ENCODE results near the gene TMEM163. TPM values are rescaled to one million over a fixed set of nuclear protein-coding genes. Genes with fewer than 3 reads are reported as not detected.

The TMEM163 gene
- total RNA-seq, 2 donors from 2014 or later, result 16.2 to 27.5 TPM

- Histone ChIP-seq H3K4me1 (no peaks in the 10 kb centered on the region), H3K9me3 (no peaks in the 10 kb centered on the region), H3K4me3 (no peak overlapping the region), H3K27me3 (no peaks in the 10 kb centered on the region), H3K27ac (no peak overlapping the region), H3K36me3 (replicated peaks in 1 of 2; ENCODE audit: insufficient read depth in 1 of 2, low read depth in 2 of 2) (no peaks in the 10 kb centered on the region)
- intact Hi-C loops (cut with DNase I), result no loop called here
- WGBS, 2 donors, result 62 to 69% methylated on average over 3 of the region's 3 CpGs
- ATAC-seq (no peak), DNase-seq (no peak)
- TF ChIP-seq POLR2A (IDR thresholded peaks at IDR 0.05) (no peak), CTCF (IDR thresholded peaks at IDR 0.05) (no peak)
Observed at GRCh38 chr2:134564549-134564948, 154.3 kb downstream of the TMEM163 start.

GRCh38 chr2:134558208-134558830 lies 160.5 kb downstream of the TMEM163 start:
- intact Hi-C loops (cut with DNase I), result no loop called here
- no peak overlapping the region for H3K27ac ChIP-seq
- no peaks in the 10 kb centered on the region for H3K9me3 ChIP-seq
- TF ChIP-seq CTCF (IDR thresholded peaks at IDR 0.05) (no peak), POLR2A (IDR thresholded peaks at IDR 0.05) (no peak)
- no peak for ATAC-seq
- H3K4me1 ChIP-seq, result peaks cover 13% of the 10 kb centered on the region
- no peaks in the 10 kb centered on the region for H3K36me3 ChIP-seq (replicated peaks in 1 of 2; ENCODE audit: insufficient read depth in 1 of 2, low read depth in 2 of 2)
- DNase-seq, result no peak
- WGBS, 2 donors, result 20 to 26% methylated on average over 5 of the region's 5 CpGs
- no peak overlapping the region for H3K4me3 ChIP-seq
- no peaks in the 10 kb centered on the region for H3K27me3 ChIP-seq

GRCh38 chr2:134555411-134555810 lies 163.4 kb downstream of the TMEM163 start:
- no peak overlapping the region for H3K27ac ChIP-seq
- no peaks in the 10 kb centered on the region for H3K36me3 ChIP-seq (replicated peaks in 1 of 2; ENCODE audit: insufficient read depth in 1 of 2, low read depth in 2 of 2)
- 90 to 95% methylated on average over 6 of the region's 6 CpGs for WGBS, 2 donors
- no peaks in the 10 kb centered on the region for H3K27me3 ChIP-seq
- TF ChIP-seq CTCF (IDR thresholded peaks at IDR 0.05), result no peak
- TF ChIP-seq POLR2A (IDR thresholded peaks at IDR 0.05), result no peak
- intact Hi-C loops (cut with DNase I), result no loop called here
- ATAC-seq (no peak), DNase-seq (no peak)
- no peaks in the 10 kb centered on the region for H3K9me3 ChIP-seq
- H3K4me3 ChIP-seq, result no peak overlapping the region
- H3K4me1 ChIP-seq, result peaks cover 13% of the 10 kb centered on the region

GRCh38 chr2:134553657-134554056 lies 165.1 kb downstream of the TMEM163 start:
- Histone ChIP-seq H3K4me1 (peaks cover 8% of the 10 kb centered on the region), H3K27me3 (no peaks in the 10 kb centered on the region), H3K4me3 (no peak overlapping the region), H3K27ac (no peak overlapping the region), H3K36me3 (replicated peaks in 1 of 2; ENCODE audit: insufficient read depth in 1 of 2, low read depth in 2 of 2) (peaks cover 0 to 2% of the 10 kb centered on the region in 2 donors), H3K9me3 (no peaks in the 10 kb centered on the region)
- WGBS, 2 donors, result 95 to 97% methylated on average over 6 to 7 of the region's 7 CpGs
- no peak for ATAC-seq
- TF ChIP-seq CTCF (IDR thresholded peaks at IDR 0.05), result no peak
- TF ChIP-seq POLR2A (IDR thresholded peaks at IDR 0.05), result no peak
- intact Hi-C loops (cut with DNase I), result no loop called here
- DNase-seq, result no peak

- no peak for DNase-seq
- Histone ChIP-seq H3K36me3 (replicated peaks in 1 of 2; ENCODE audit: insufficient read depth in 1 of 2, low read depth in 2 of 2) (peaks cover 0 to 4% of the 10 kb centered on the region in 2 donors), H3K9me3 (no peaks in the 10 kb centered on the region), H3K4me1 (peaks cover 3% of the 10 kb centered on the region), H3K27me3 (no peaks in the 10 kb centered on the region), H3K4me3 (no peak overlapping the region), H3K27ac (no peak overlapping the region)
- intact Hi-C loops (cut with DNase I), result no loop called here
- TF ChIP-seq CTCF (IDR thresholded peaks at IDR 0.05) (no peak), POLR2A (IDR thresholded peaks at IDR 0.05) (no peak)
- 85 to 92% methylated on average over 13 of the region's 13 CpGs for WGBS, 2 donors
- no peak for ATAC-seq
Observed at GRCh38 chr2:134550566-134551164, 168.1 kb downstream of the TMEM163 start.

All from body of pancreas (tissue), 4 donors.